ENCODE results near the gene SOX1.

DNA sequence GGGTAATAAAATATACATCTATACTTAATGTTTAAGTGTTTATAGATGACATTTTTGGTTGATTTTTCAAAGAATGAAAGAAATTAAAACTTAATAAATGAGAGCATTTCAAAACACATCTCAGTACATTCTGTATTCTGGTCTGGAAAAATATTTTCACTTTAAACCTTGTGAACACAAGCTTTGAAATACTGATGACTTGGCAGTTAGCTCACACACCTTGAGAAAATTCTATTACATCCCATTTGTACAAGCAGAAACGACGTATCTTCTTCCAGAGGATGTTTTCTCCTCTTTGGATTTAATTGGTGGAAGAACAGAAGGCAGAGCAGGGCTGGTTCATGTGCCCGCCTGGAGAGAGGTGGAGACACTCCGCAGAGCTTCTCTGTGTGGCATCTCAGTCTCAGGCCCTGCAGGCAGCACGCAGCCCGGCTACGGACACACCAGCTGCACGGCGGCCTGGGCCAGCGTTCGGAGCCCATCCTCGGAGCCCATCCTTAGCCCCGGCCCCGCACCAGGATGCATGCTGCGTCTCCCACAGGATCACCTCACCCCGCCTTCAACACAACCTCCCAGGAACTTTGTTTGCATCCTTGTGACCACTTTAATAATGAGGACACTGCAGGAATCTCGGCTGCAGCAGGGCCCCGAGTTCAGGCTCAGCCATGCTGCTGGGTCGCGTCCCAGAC is 48.6 kb downstream of the SOX1 start:
- TF ChIP-seq TAF1 (IDR thresholded peaks at IDR 0.05; ENCODE audit: borderline replicate concordance, insufficient read depth, low read length) (no peak), POLR2AphosphoS5 (IDR thresholded peaks at IDR 0.05; ENCODE audit: low read depth, low read length) (no peak)
- TF ChIP-seq, protein P1, sequence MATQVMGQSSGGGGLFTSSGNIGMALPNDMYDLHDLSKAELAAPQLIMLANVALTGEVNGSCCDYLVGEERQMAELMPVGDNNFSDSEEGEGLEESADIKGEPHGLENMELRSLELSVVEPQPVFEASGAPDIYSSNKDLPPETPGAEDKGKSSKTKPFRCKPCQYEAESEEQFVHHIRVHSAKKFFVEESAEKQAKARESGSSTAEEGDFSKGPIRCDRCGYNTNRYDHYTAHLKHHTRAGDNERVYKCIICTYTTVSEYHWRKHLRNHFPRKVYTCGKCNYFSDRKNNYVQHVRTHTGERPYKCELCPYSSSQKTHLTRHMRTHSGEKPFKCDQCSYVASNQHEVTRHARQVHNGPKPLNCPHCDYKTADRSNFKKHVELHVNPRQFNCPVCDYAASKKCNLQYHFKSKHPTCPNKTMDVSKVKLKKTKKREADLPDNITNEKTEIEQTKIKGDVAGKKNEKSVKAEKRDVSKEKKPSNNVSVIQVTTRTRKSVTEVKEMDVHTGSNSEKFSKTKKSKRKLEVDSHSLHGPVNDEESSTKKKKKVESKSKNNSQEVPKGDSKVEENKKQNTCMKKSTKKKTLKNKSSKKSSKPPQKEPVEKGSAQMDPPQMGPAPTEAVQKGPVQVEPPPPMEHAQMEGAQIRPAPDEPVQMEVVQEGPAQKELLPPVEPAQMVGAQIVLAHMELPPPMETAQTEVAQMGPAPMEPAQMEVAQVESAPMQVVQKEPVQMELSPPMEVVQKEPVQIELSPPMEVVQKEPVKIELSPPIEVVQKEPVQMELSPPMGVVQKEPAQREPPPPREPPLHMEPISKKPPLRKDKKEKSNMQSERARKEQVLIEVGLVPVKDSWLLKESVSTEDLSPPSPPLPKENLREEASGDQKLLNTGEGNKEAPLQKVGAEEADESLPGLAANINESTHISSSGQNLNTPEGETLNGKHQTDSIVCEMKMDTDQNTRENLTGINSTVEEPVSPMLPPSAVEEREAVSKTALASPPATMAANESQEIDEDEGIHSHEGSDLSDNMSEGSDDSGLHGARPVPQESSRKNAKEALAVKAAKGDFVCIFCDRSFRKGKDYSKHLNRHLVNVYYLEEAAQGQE (IDR thresholded peaks at IDR 0.05; ENCODE audit: insufficient read depth in 1 of 2, low read depth in 2 of 2, low read length in 2 of 2): no peak

Measured in PFSK-1 (cell line).